Fibroblast of skin of back (primary cell): ENCODE data around the gene VRK1.

ENCODE experiments used
- DNase-seq: peaks from one replicate; pipeline ENCODE4 v3.0.0-alpha.2; 2013

VRK1 gene

GRCh38 chr14:96792003-96792402 lies 5.2 kb upstream of the VRK1 start:
- DNase-seq, result no peak

GRCh38 chr14:96792591-96792990 lies 4.6 kb upstream of the VRK1 start:
- no peak for DNase-seq

GRCh38 chr14:96793547-96793946 lies 3.6 kb upstream of the VRK1 start:
- no peak for DNase-seq

- DNase-seq, result no peak
These were observed 1.9 kb upstream of the VRK1 start for GRCh38 chr14:96795109-96795828.

GRCh38 chr14:96797582-96798349 lies 584 bp downstream of the VRK1 start:
- peak; percentile 20 for DNase-seq

GRCh38 chr14:96798956-96799355 lies 1.8 kb downstream of the VRK1 start:
- no peak for DNase-seq

- no peak for DNase-seq
These were observed 2.4 kb downstream of the VRK1 start for GRCh38 chr14:96799489-96800054.

GRCh38 chr14:96801931-96802330 lies 4.7 kb downstream of the VRK1 start:
- no peak for DNase-seq

- no peak for DNase-seq
These were observed 5.8 kb downstream of the VRK1 start for GRCh38 chr14:96802963-96803362.

- DNase-seq, result no peak
These were observed 6.8 kb downstream of the VRK1 start for GRCh38 chr14:96803958-96804357.

GRCh38 chr14:96804895-96805294 lies 7.7 kb downstream of the VRK1 start:
- DNase-seq, result no peak

- DNase-seq, result no peak
These were observed 8.8 kb downstream of the VRK1 start for GRCh38 chr14:96805956-96806355.

- no peak for DNase-seq
These were observed 9.7 kb downstream of the VRK1 start for GRCh38 chr14:96806836-96807235.

GRCh38 chr14:96808619-96809406 lies 11.6 kb downstream of the VRK1 start:
- DNase-seq, result no peak

GRCh38 chr14:96811265-96811664 lies 14.1 kb downstream of the VRK1 start:
- peak; percentile 32 for DNase-seq

- no peak for DNase-seq
These were observed 14.9 kb downstream of the VRK1 start for GRCh38 chr14:96811985-96812667.

GRCh38 chr14:96816281-96816680 lies 19.1 kb downstream of the VRK1 start:
- DNase-seq, result no peak

- no peak for DNase-seq
These were observed 20.8 kb downstream of the VRK1 start for GRCh38 chr14:96817750-96818666.

GRCh38 chr14:96821501-96821900 lies 24.3 kb downstream of the VRK1 start:
- DNase-seq, result no peak

- no peak for DNase-seq
These were observed 26.5 kb downstream of the VRK1 start for GRCh38 chr14:96823652-96824051.

GRCh38 chr14:96824283-96824682 lies 27.1 kb downstream of the VRK1 start:
- DNase-seq, result peak; percentile 46
